Suprapubic skin (tissue), 4 donors: Measurements from ENCODE around the gene SMG9. TPM values are rescaled to one million over a fixed set of nuclear protein-coding genes. Genes with fewer than 3 reads are reported as not detected.
"Not testable (repeated sequence)": the region's sequence is repeated elsewhere in the genome, so short reads cannot be mapped to it uniquely, and the experiment has no call there.

Source experiments
- DNase-seq, 2 donors: peaks; one replicate each; pipeline ENCODE4 v3.0.0-alpha.2; 2019; ENCODE audit warnings: low spot score in 2 of 2
- H3K27ac ChIP-seq: fragments of 200-600 bp; sonication (generic); one replicate; pipeline ENCODE4 v1.5.1; 2019
- H3K27me3 ChIP-seq: fragments of 200-600 bp; sonication (generic); one replicate; pipeline ENCODE4 v1.5.1; 2019
- H3K36me3 ChIP-seq: fragments of 200-600 bp; sonication (generic); one replicate; pipeline ENCODE4 v1.5.1; 2019
- H3K4me1 ChIP-seq: fragments of 200-600 bp; sonication (generic); one replicate; pipeline ENCODE4 v1.5.1; 2019
- H3K4me3 ChIP-seq: fragments of 200-600 bp; sonication (generic); one replicate; pipeline ENCODE4 v1.5.1; 2019; ENCODE audit warnings: mild to moderate bottlenecking
- H3K9me3 ChIP-seq: fragments of 200-600 bp; sonication (generic); one replicate; pipeline ENCODE4 v1.5.1; 2019
- EP300 ChIP-seq: sonication (generic); formaldehyde crosslinking; IDR thresholded peaks from one replicate; pipeline ENCODE4 v1.6.1; 2017; ENCODE audit warnings: antibody characterized with exemption
- POLR2A ChIP-seq, 2 donors: fragments of 450-650 bp; IDR thresholded peaks; one replicate each; pipeline ENCODE4 v1.6.1; 2017; ENCODE audit warnings: antibody characterized with exemption in 2 of 2, mild to moderate bottlenecking in 2 of 2, moderate library complexity in 2 of 2
- POLR2AphosphoS5 ChIP-seq, 3 donors: sonication (generic); formaldehyde crosslinking; IDR thresholded peaks; one replicate each; pipeline ENCODE4 v1.6.1; 2017; ENCODE audit warnings: antibody characterized with exemption in 3 of 3
- whole genome bisulfite sequencing: methylation state at CpG from one replicate; pipeline ENCODE4 v1.1.5; 2018; 5-methylcytosine and 5-hydroxymethylcytosine counted together
- total RNA-seq, 4 donors: library from RNA; depleted of rRNA; stranded (reverse); fragments of >200 nt; gene quantifications; one replicate each; pipeline ENCODE4 v1.1.0, GENCODE V29; 2016
- TF ChIP-seq, protein P1 (sequence below), 2 donors: fragments of 200-600 bp in 1 of 2; fragments of 450-650 bp in 1 of 2; sonication (generic) in 1 of 2; IDR thresholded peaks; one replicate each; pipeline ENCODE4 v1.5.1; 2016 to 2019; ENCODE audit warnings: antibody characterized with exemption in 2 of 2, mild to moderate bottlenecking in 1 of 2, moderate library complexity in 1 of 2

SMG9 gene
- total RNA-seq, 4 donors from 2014 or later = 21.5 to 44.4 (median 30.1) TPM

DNA sequence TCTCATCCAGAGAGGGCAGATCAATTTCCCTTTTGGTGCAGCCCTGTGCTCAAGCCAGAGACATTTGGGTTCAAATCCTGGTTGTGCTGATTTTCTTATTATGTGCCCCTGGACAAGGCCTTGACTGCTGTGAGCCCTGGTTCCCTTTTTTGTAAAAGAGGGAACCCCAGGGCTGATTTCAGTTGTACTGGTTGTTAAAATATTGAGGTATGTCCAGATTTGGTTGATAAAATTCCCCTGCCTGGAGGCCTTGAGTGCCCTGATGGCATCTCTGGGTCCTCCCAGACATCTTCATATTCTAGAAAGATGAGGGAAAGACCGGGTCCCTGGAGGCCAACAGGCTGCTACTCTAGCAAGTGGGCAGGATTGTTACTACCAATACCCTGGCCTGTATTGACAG, 70.4 kb downstream of the SMG9 start:
- no peak for DNase-seq
- Histone ChIP-seq H3K9me3 (no peaks in the 10 kb centered on the region), H3K4me1 (no peaks in the 10 kb centered on the region), H3K36me3 (no peaks in the 10 kb centered on the region), H3K4me3 (no peak overlapping the region), H3K27me3 (no peaks in the 10 kb centered on the region), H3K27ac (no peak overlapping the region)
- TF ChIP-seq POLR2A (IDR thresholded peaks at IDR 0.05) (no peak), EP300 (no peak), POLR2AphosphoS5 (IDR thresholded peaks at IDR 0.05) (no peak)
- TF ChIP-seq, protein P1, sequence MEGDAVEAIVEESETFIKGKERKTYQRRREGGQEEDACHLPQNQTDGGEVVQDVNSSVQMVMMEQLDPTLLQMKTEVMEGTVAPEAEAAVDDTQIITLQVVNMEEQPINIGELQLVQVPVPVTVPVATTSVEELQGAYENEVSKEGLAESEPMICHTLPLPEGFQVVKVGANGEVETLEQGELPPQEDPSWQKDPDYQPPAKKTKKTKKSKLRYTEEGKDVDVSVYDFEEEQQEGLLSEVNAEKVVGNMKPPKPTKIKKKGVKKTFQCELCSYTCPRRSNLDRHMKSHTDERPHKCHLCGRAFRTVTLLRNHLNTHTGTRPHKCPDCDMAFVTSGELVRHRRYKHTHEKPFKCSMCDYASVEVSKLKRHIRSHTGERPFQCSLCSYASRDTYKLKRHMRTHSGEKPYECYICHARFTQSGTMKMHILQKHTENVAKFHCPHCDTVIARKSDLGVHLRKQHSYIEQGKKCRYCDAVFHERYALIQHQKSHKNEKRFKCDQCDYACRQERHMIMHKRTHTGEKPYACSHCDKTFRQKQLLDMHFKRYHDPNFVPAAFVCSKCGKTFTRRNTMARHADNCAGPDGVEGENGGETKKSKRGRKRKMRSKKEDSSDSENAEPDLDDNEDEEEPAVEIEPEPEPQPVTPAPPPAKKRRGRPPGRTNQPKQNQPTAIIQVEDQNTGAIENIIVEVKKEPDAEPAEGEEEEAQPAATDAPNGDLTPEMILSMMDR (IDR thresholded peaks at IDR 0.05) = no peak
- 91% methylated on average over 1 of the region's 1 CpG for WGBS

DNA sequence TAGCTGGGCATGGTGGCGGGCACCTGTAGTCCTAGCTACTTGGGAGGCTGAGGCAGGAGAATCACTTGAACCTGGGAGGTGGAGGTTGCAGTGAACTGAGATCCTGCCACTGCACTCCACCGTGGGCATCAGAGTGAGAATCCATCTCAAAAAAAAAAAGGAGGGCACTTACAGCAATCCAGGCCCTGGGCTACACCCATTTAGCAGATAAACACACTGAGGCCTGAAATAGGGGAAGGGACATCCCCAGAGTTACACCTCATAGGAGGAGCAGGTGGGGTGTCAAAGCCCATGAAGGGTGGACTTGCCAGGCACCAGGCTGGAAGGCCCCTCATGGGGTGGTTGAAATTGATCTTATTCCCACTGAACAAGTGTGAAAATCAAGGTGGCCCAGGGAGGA, 70.9 kb downstream of the SMG9 start:
- WGBS = 100% methylated on average over 2 of the region's 2 CpGs
- Histone ChIP-seq H3K4me3 (no peak overlapping the region), H3K9me3 (no peaks in the 10 kb centered on the region), H3K4me1 (no peaks in the 10 kb centered on the region), H3K36me3 (no peaks in the 10 kb centered on the region), H3K27ac (no peak overlapping the region), H3K27me3 (no peaks in the 10 kb centered on the region)
- no peak for TF ChIP-seq POLR2AphosphoS5 (IDR thresholded peaks at IDR 0.05)
- no peak for TF ChIP-seq EP300
- TF ChIP-seq POLR2A (IDR thresholded peaks at IDR 0.05) = no peak
- TF ChIP-seq, protein P1 (IDR thresholded peaks at IDR 0.05) = no peak
- DNase-seq = no peak

DNA sequence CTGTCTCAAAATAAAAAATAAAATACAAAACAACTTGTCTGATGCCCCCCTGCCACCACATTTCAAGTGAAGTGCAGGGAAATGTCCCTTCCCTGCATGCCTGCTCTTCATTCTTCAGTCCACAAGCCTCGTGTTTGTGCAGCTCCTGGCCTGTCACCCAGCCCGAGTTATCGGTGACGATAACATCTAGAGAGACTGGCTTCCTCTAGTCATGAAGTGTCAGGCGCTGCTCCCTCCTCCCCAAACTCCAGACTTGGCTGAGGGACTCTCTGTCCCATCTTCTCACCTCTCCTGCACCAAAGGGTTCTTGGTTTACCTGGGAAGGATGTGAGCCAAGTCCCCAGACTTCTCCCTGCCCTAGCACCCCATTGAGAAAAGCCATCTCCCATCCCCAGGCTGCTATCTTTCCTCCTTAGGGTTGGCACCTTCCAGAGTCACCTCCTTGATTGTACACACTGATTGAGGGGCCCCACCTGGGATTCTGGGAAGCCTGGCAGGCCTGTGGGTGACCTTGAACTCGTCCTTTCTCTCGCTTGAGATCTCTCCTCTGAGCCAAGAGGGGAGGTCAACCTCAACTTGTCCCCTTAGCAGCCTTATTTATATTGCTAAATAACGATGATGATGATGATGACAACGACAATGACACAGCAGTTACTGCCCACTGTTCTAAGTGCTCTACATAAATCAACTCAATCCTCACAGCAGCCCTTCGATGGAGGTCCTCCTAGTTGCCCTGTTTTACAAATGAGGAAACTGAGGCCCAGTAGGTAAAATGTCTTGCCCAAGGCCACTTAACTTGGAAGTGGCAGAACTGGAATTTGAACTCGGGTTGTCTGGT, 71.7 kb downstream of the SMG9 start:
- H3K4me3 ChIP-seq = no peak overlapping the region
- TF ChIP-seq POLR2AphosphoS5 (IDR thresholded peaks at IDR 0.05) (no peak), POLR2A (IDR thresholded peaks at IDR 0.05) (no peak), EP300 (no peak)
- TF ChIP-seq, protein P1 (IDR thresholded peaks at IDR 0.05) = no peak
- no peak for DNase-seq
- no peaks in the 10 kb centered on the region for H3K9me3 ChIP-seq
- no peaks in the 10 kb centered on the region for H3K4me1 ChIP-seq
- H3K27me3 ChIP-seq = no peaks in the 10 kb centered on the region
- 57% methylated on average over 11 of the region's 11 CpGs for WGBS
- H3K36me3 ChIP-seq = no peaks in the 10 kb centered on the region
- no peak overlapping the region for H3K27ac ChIP-seq

DNA sequence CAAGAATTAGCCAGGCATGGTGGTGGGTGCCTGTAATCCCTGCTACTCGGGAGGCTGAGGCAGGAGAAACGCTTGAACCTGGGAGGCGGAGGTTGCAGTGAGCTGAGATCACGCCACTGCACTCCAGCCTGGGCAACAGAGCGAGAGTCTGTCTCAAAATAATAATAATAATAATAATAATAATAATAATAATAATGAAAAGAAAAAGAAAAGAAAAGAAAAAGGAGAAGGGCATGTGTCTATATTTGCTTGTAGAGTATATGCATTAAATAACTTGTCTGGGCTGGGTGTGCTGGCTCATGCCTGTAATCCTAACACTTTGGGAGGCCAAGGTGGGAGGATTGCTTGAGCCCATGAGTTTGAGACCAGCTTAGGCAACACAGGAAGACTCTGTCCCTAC, 72.5 kb downstream of the SMG9 start:
- 94% methylated on average over 5 of the region's 5 CpGs for WGBS
- not testable (repeated sequence) for DNase-seq, H3K4me1 ChIP-seq

DNA sequence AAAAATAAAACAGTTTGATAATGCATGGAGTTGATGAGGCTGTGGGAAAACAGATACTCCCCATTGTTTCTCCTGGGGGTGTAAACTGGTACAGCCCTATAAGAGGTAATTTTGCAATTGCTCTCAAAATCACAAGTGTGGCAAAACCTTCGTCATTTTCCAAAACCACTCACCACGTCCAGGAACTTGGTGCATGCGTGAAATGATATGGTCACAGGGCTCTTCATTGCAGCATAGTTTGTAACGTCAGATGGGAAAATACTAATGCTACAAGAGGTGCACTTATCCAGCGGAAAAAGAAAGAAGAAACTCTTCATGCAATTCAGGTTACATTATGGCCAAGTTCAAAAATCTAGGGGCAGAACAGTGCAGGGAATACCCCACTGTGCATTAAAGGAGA, 72.9 kb downstream of the SMG9 start:
- Histone ChIP-seq H3K4me1 (no peaks in the 10 kb centered on the region), H3K27ac (no peak overlapping the region), H3K9me3 (no peaks in the 10 kb centered on the region), H3K4me3 (no peak overlapping the region), H3K36me3 (no peaks in the 10 kb centered on the region), H3K27me3 (no peaks in the 10 kb centered on the region)
- TF ChIP-seq POLR2AphosphoS5 (IDR thresholded peaks at IDR 0.05) (no peak), POLR2A (IDR thresholded peaks at IDR 0.05) (no peak), EP300 (no peak)
- TF ChIP-seq, protein P1 (IDR thresholded peaks at IDR 0.05) = no peak
- 86% methylated on average over 5 of the region's 5 CpGs for WGBS
- no peak for DNase-seq

More for the DNA sequence above, 72.5 kb downstream of the SMG9 start:
- H3K36me3 ChIP-seq, H3K4me3 ChIP-seq, H3K27me3 ChIP-seq, H3K9me3 ChIP-seq, H3K27ac ChIP-seq: not testable (repeated sequence)
